DND-41 (cell line): ENCODE data around the gene SSMEM1.

ENCODE experiments used
- ATAC-seq: fragments of 200-7000 bp; cut with Tn5 transposase; 3 replicates; pipeline ENCODE4 v1.9.1; 2021; ENCODE audit warnings: low read depth; ENCODE audit not compliant: insufficient read depth
- DNase-seq: peaks from one replicate; pipeline ENCODE4 v3.0.0-alpha.2; 2020
- H2AFZ ChIP-seq: 2 replicates; pipeline ENCODE4 v1.6.0; 2012; ENCODE audit warnings: low read depth, low read length
- H3K27ac ChIP-seq: 2 replicates; pipeline ENCODE4 v1.5.1; 2012; ENCODE audit warnings: low read length, inconsistent platforms
- H3K27me3 ChIP-seq: fragments of 200-600 bp; sonication (generic); 2 replicates; pipeline ENCODE4 v1.6.0; 2012; ENCODE audit warnings: low read length, mild to moderate bottlenecking, inconsistent platforms; ENCODE audit not compliant: insufficient read depth, poor library complexity
- H3K36me3 ChIP-seq: 2 replicates; pipeline ENCODE4 v1.5.1; 2012; ENCODE audit warnings: low read length, inconsistent platforms; ENCODE audit not compliant: insufficient read depth
- H3K4me1 ChIP-seq: 2 replicates; pipeline ENCODE4 v1.5.1; 2012; ENCODE audit warnings: mild to moderate bottlenecking, low read length; ENCODE audit not compliant: insufficient read depth
- H3K4me2 ChIP-seq: 2 replicates; pipeline ENCODE4 v1.6.0; 2012; ENCODE audit warnings: mild to moderate bottlenecking, moderate library complexity, low read length, inconsistent platforms; ENCODE audit not compliant: insufficient read depth
- H3K4me3 ChIP-seq, 2 experiments: fragments of 200-600 bp in 1 of 2; shearing (Covaris generic) in 1 of 2; 2 replicates each; pipeline ENCODE4 v1.5.1; 2012 to 2016; ENCODE audit warnings: inconsistent platforms in 2 of 2, low read length in 2 of 2, mild to moderate bottlenecking in 2 of 2, low read depth in 1 of 2, moderate library complexity in 1 of 2
- H3K79me2 ChIP-seq: 2 replicates; pipeline ENCODE4 v1.6.0; 2012; ENCODE audit warnings: low read length, inconsistent platforms; ENCODE audit not compliant: insufficient read depth
- H3K9ac ChIP-seq: 2 replicates; pipeline ENCODE4 v1.6.0; 2012; ENCODE audit warnings: low read depth, mild to moderate bottlenecking, inconsistent platforms, low read length, moderate library complexity
- H3K9me3 ChIP-seq: 2 replicates; pipeline ENCODE4 v1.5.1; 2012; ENCODE audit warnings: low read length, moderate library complexity, mild to moderate bottlenecking, inconsistent platforms; ENCODE audit not compliant: insufficient read depth, severe bottlenecking
- H4K20me1 ChIP-seq: 2 replicates; pipeline ENCODE4 v1.6.0; 2012; ENCODE audit warnings: low read length; ENCODE audit not compliant: insufficient read depth
- CTCF ChIP-seq: IDR thresholded peaks from 2 replicates; pipeline ENCODE4 v1.5.1; 2012; ENCODE audit warnings: borderline replicate concordance, low read length, moderate library complexity, mild to moderate bottlenecking; ENCODE audit not compliant: poor library complexity, severe bottlenecking; ENCODE audit errors: extremely low read depth
- EZH2 ChIP-seq: IDR thresholded peaks from 3 replicates; pipeline ENCODE4 v1.6.1; 2012; ENCODE audit warnings: borderline replicate concordance, low read depth, mild to moderate bottlenecking, moderate library complexity, low read length, inconsistent platforms; ENCODE audit not compliant: severe bottlenecking

The SSMEM1 gene

GRCh38 chr7:130208516-130208915 is 856 bp downstream of the SSMEM1 start:
- TF ChIP-seq EZH2 (no peak), CTCF (no peak)
- Histone ChIP-seq H3K27ac (no peak overlapping the region), H3K4me2 (no peak overlapping the region), H3K27me3 (no peaks in the 10 kb centered on the region), H3K36me3 (peaks cover 9% of the 10 kb centered on the region), H4K20me1 (no peaks in the 10 kb centered on the region), H3K9me3 (no peaks in the 10 kb centered on the region), H3K9ac (no peak overlapping the region), H3K79me2 (peaks cover 16% of the 10 kb centered on the region), H2AFZ (no peak overlapping the region), H3K4me3 (no peak overlapping the region), H3K4me1 (peaks cover 20% of the 10 kb centered on the region)
- ATAC-seq (no peak), DNase-seq (no peak)

- Histone ChIP-seq H3K36me3 (no peaks in the 10 kb centered on the region), H3K9ac (no peak overlapping the region), H3K27me3 (no peaks in the 10 kb centered on the region), H3K9me3 (no peaks in the 10 kb centered on the region), H3K4me2 (no peak overlapping the region), H4K20me1 (no peaks in the 10 kb centered on the region), H2AFZ (no peak overlapping the region), H3K27ac (no peak overlapping the region), H3K4me3 (no peak overlapping the region), H3K4me1 (peaks cover 8% of the 10 kb centered on the region), H3K79me2 (no peaks in the 10 kb centered on the region)
- TF ChIP-seq CTCF (no peak), EZH2 (no peak)
- ATAC-seq, result no peak
- no peak for DNase-seq
Measured at GRCh38 chr7:130210181-130210935, 2.7 kb downstream of the SSMEM1 start.

GRCh38 chr7:130213828-130214227 is 6.2 kb downstream of the SSMEM1 start:
- H3K4me2 ChIP-seq, result no peak overlapping the region
- TF ChIP-seq EZH2 (no peak), CTCF (no peak)
- no peak for DNase-seq
- no peak for ATAC-seq
- no peaks in the 10 kb centered on the region for H3K27me3 ChIP-seq
- H3K9ac ChIP-seq, result no peak overlapping the region
- H2AFZ ChIP-seq, result no peak overlapping the region
- H4K20me1 ChIP-seq, result no peaks in the 10 kb centered on the region
- H3K79me2 ChIP-seq, result no peaks in the 10 kb centered on the region
- H3K27ac ChIP-seq, result no peak overlapping the region
- H3K4me1 ChIP-seq, result no peaks in the 10 kb centered on the region
- no peaks in the 10 kb centered on the region for H3K9me3 ChIP-seq
- H3K36me3 ChIP-seq, result no peaks in the 10 kb centered on the region
- no peak overlapping the region for H3K4me3 ChIP-seq
